GM12878 (cell line): ENCODE measurements around the gene DLAT. TPM values are rescaled to one million over a fixed set of nuclear protein-coding genes. Genes with fewer than 3 reads are reported as not detected.

ENCODE experiments used
- ATAC-seq: fragments of 200-7000 bp; cut with Tn5 transposase; 3 replicates; pipeline ENCODE4 v1.9.1; 2020; ENCODE audit warnings: mild to moderate bottlenecking, moderate library complexity
- BruUV-seq: library from RNA; stranded (reverse); fragments of 400-500 nt; replicated peaks from 2 replicates; lab custom pipeline; 2021; lab: Mats Ljungman, UMichigan
- CTCF ChIA-PET: fragments of 300-600 bp; sonication (Branson Sonifier 250); formaldehyde crosslinking; extraction: SDS; loops from one replicate; lab custom pipeline; 2021; ENCODE audit warnings: inconsistent platforms; lab: Yijun Ruan, JAX
- POLR2A ChIA-PET: fragments of 350-600 bp; formaldehyde crosslinking; extraction: SDS; loops from one replicate; lab custom pipeline; 2021; ENCODE audit warnings: inconsistent platforms; lab: Charles Lee
- RAD21 ChIA-PET: fragments of 300-600 bp; sonication (Branson Sonifier 250); formaldehyde crosslinking; loops from one replicate; lab custom pipeline; 2023; ENCODE audit warnings: antibody characterized with exemption; ENCODE audit not compliant: unreplicated experiment; lab: Charles Lee
- SMC1A ChIA-PET: fragments of 300-600 bp; sonication (Branson Sonifier 250); formaldehyde crosslinking; loops from one replicate; lab custom pipeline; 2023; ENCODE audit not compliant: unreplicated experiment, uncharacterized antibody; lab: Charles Lee
- DNase-seq: peaks from one replicate; pipeline ENCODE4 v3.0.0-alpha.2; 2011; ENCODE audit warnings: low read depth, low spot score
- FAIRE-seq: peaks from 3 replicates; lab custom pipeline; 2011; peaks lifted over from hg19 to GRCh38; lab: Jason Lieb, UNC
- H2AFZ ChIP-seq: 2 replicates; pipeline ENCODE4 v1.6.0; 2011; ENCODE audit warnings: low read depth, low read length, control low read depth; ENCODE audit not compliant: control insufficient read depth
- H3K27ac ChIP-seq: 2 replicates; pipeline ENCODE4 v1.5.1; 2011; ENCODE audit warnings: control low read depth; ENCODE audit not compliant: control insufficient read depth, insufficient read depth
- H3K27me3 ChIP-seq, 2 experiments: replicated peaks in 1 of 2; 2 replicates each; pipeline versions ENCODE4 v1.6.0 to v1.6.1; 2011; ENCODE audit warnings: low read length in 1 of 2; ENCODE audit not compliant: control insufficient read depth in 2 of 2, insufficient read depth in 2 of 2
- H3K36me3 ChIP-seq, 2 experiments: 2 replicates each; pipeline ENCODE4 v1.5.1; 2011; ENCODE audit warnings: low read length in 1 of 2; ENCODE audit not compliant: control insufficient read depth in 2 of 2, insufficient read depth in 2 of 2
- H3K4me1 ChIP-seq: 2 replicates; pipeline ENCODE4 v1.6.1; 2011; ENCODE audit warnings: mild to moderate bottlenecking, low read length, moderate library complexity, mixed read lengths; ENCODE audit not compliant: control insufficient read depth, insufficient read depth
- H3K4me2 ChIP-seq: 2 replicates; pipeline ENCODE4 v1.6.0; 2011; ENCODE audit warnings: control low read depth; ENCODE audit not compliant: control insufficient read depth, insufficient read depth
- H3K4me3 ChIP-seq: fragments of 200-600 bp; sonication (generic); 2 replicates; pipeline ENCODE4 v1.5.1; 2016
- H3K79me2 ChIP-seq: 2 replicates; pipeline ENCODE4 v1.6.0; 2011; ENCODE audit warnings: low read length; ENCODE audit not compliant: control insufficient read depth, insufficient read depth
- H3K9ac ChIP-seq: 2 replicates; pipeline ENCODE4 v1.8.0; 2011; ENCODE audit warnings: low read length, control low read depth, mixed read lengths; ENCODE audit not compliant: control insufficient read depth, insufficient read depth
- H3K9me3 ChIP-seq: replicated peaks from 3 replicates; pipeline ENCODE4 v1.5.1; 2011; ENCODE audit warnings: mild to moderate bottlenecking, low read length; ENCODE audit not compliant: control insufficient read depth, insufficient read depth
- H4K20me1 ChIP-seq: 2 replicates; pipeline ENCODE4 v1.6.0; 2011; ENCODE audit not compliant: control insufficient read depth, insufficient read depth
- BCL3 ChIP-seq: IDR thresholded peaks from 2 replicates; pipeline ENCODE4 v1.6.1; 2011; ENCODE audit warnings: borderline replicate concordance, low read depth, mild to moderate bottlenecking, moderate library complexity, low read length; ENCODE audit not compliant: insufficient read depth, poor library complexity, severe bottlenecking
- BHLHE40 ChIP-seq, 2 experiments: fragments of 450-650 bp in 1 of 2; IDR thresholded peaks; 2 replicates each; pipeline ENCODE4 v1.6.1; 2011 to 2017; ENCODE audit warnings: low read depth in 2 of 2, borderline replicate concordance in 1 of 2, improper control_type of control experiment in 1 of 2, low read length in 1 of 2, mild to moderate bottlenecking in 1 of 2
- EGR1 ChIP-seq, 2 experiments: IDR thresholded peaks; 1 replicate in 1 of 2; 2 replicates in 1 of 2; pipeline ENCODE4 v1.6.1; 2011 to 2012; ENCODE audit warnings: low read depth in 2 of 2, low read length in 2 of 2, borderline replicate concordance in 1 of 2, mild to moderate bottlenecking in 1 of 2, moderate library complexity in 1 of 2
- MTA3 ChIP-seq: IDR thresholded peaks from 2 replicates; pipeline ENCODE4 v1.6.1; 2012; ENCODE audit warnings: low read length, inconsistent platforms, borderline replicate concordance
- RAD51 ChIP-seq: fragments of 450-650 bp; IDR thresholded peaks from 2 replicates; pipeline ENCODE4 v1.6.1; 2016; ENCODE audit warnings: moderate library complexity, mild to moderate bottlenecking, inconsistent platforms
- SMARCA5 ChIP-seq: fragments of 450-650 bp; IDR thresholded peaks from 2 replicates; pipeline ENCODE4 v1.6.1; 2017; ENCODE audit warnings: mild to moderate bottlenecking
- TCF3 ChIP-seq: IDR thresholded peaks from 2 replicates; pipeline ENCODE4 v1.6.1; 2012; ENCODE audit warnings: low read depth, mild to moderate bottlenecking, low read length, borderline replicate concordance; ENCODE audit not compliant: insufficient read depth
- USF1 ChIP-seq: IDR thresholded peaks from 2 replicates; pipeline ENCODE4 v1.6.1; 2011; ENCODE audit warnings: borderline replicate concordance, low read depth, mild to moderate bottlenecking, moderate library complexity, mixed read lengths, low read length; ENCODE audit not compliant: insufficient read depth; ENCODE audit errors: extremely low read length
- WGBS: methylation state at CpG from one replicate; pipeline ENCODE4 v1.1.6; 2016; ENCODE audit warnings: low lambda C conversion rate; ENCODE audit not compliant: insufficient replicate concordance, insufficient coverage; ENCODE audit errors: missing lambda C conversion rate; 5-methylcytosine and 5-hydroxymethylcytosine counted together
- in situ Hi-C: fragments of 300-500 bp; cut with MboI; formaldehyde crosslinking; loops from 9 replicates; pipeline ENCODE4 v1.14.3; 2018; ENCODE audit warnings: mixed read lengths
- intact Hi-C: fragments of 100-400 bp; cut with micrococcal nuclease; formaldehyde crosslinking; loops from one replicate; pipeline ENCODE4 v1.14.2; 2022; ENCODE audit not compliant: unreplicated experiment
- polyA plus RNA-seq, 11 experiments: library from polyadenylated mRNA; depleted of rRNA in 4 of 11; unstranded in 6 of 11; stranded (reverse) in 5 of 11; fragments of >200 nt; fragmentation: Nextera tagmentation in 4 of 11; fragmentation: Illumina TruSeq in 1 of 11; extraction: Ambion mirVana in 4 of 11; extraction: Trizol in 1 of 11; gene quantifications; 1 replicate in 1 of 11; 2 replicates in 10 of 11; pipeline versions ENCODE4 v1.2.1 to v1.2.3, GENCODE V29; 2011 to 2016; ENCODE audit warnings: inconsistent platforms in 2 of 11, missing spikeins in 2 of 11, low read depth in 1 of 11
- total RNA-seq, 4 experiments: library from RNA; depleted of rRNA in 3 of 4; stranded (reverse); fragments of >200 nt in 3 of 4; fragmentation: Illumina TruSeq in 1 of 4; extraction: Trizol in 1 of 4; gene quantifications; 2 replicates each; pipeline versions ENCODE4 v1.2.1 to v1.2.3, GENCODE V29; 2013 to 2021
- TF ChIP-seq, protein P1 (sequence below): IDR thresholded peaks from 2 replicates; pipeline ENCODE4 v1.6.1; 2011; ENCODE audit warnings: low read depth, mild to moderate bottlenecking, low read length, moderate library complexity, borderline replicate concordance; ENCODE audit errors: extremely low read depth

DLAT gene
- total and polyA plus RNA-seq, 10 of the 15 experiments (the other 5 are each of a cell fraction or from before 2014, with no cell fraction given), result 16.5 to 79.9 (median 43.8) TPM

DNA sequence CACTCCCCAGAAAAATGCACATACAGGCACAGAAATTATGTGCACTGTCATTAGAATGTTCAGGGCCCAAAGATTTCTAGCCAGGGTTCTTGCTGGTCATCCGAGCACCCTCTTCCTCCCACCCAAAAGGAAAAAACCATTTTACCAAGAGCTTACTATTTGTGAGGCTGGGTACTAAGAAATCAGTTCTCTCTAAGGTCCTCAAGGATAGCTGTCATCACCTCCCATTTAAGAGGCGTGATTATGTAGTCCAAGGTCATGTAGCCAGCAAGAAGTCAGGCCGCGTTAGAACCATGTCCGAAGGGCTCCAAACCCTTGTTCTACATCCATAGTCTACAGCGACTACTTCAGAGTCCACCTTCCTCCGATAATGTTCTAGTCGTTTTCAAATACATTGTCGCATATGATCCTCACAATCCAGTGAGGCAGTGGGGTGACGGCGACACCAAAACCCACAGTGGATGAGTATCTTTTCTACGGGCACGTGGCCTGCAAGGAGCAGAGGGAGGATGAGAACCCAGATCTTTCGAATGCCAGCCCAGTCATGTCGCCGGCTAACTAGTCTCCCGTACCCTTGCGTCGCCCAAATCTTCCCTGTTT, 60.7 kb downstream of the DLAT start:
- in situ Hi-C loops, result loop anchor here (5.0 kb wide), 1 partner anchor 209 kb away; the partner anchor contains the start of genes CFAP68 and FDXACB1
- Histone ChIP-seq H3K36me3 (peaks cover 3 to 19% of the 10 kb centered on the region in 2 experiments), H3K4me3 (peak overlapping the region; percentile 98), H3K4me1 (peaks cover 3% of the 10 kb centered on the region; the same call in 1 of the 2 replicates), H3K27me3 (no peaks in the 10 kb centered on the region), H3K27ac (peak overlapping the region; percentile 61), H3K4me2 (peak overlapping the region; percentile 83), H4K20me1 (no peaks in the 10 kb centered on the region), H2AFZ (peak overlapping the region; percentile 69), H3K9me3 (no peaks in the 10 kb centered on the region), H3K79me2 (peaks cover 43% of the 10 kb centered on the region), H3K9ac (peak overlapping the region; percentile 82)
- FAIRE-seq (no peak), DNase-seq (no peak), ATAC-seq (peak; percentile 67)
- CTCF ChIA-PET, result interaction anchor here (0.6 to 2.5 kb wide), 7 partner anchors 9 to 159 kb away, joined by 3 to 12 read pairs (median 4); no protein-coding TSS in a partner anchor
- intact Hi-C loops, result loop anchor here (1.0 to 5.0 kb wide), 4 partner anchors 12 to 209 kb away; partner anchors contain the start of genes CFAP68, FDXACB1, NKAPD1 and PIH1D2
- POLR2A ChIA-PET, result interaction anchor here (0.5 to 1.7 kb wide), 4 partner anchors 12 to 159 kb away, joined by 3 to 9 read pairs (median 4); partner anchors contain the start of genes NKAPD1 and PIH1D2
- WGBS, result under 1% methylated on average over 19 of the region's 19 CpGs
- TF ChIP-seq EGR1 (IDR thresholded peaks at IDR 0.05; ENCODE audit: borderline replicate concordance in 1 of 2, low read depth in 2 of 2, low read length in 2 of 2) (no peak), USF1 (peak; percentile 75), BHLHE40 (IDR thresholded peaks at IDR 0.05; ENCODE audit: borderline replicate concordance in 1 of 2, low read depth in 2 of 2, low read length in 1 of 2) (peak in 1 of 2 experiments; percentile 22; a peak in 1 of 4 replicates), MTA3 (peak; percentile 64; the same call in 1 of the 2 replicates), SMARCA5 (no peak), BCL3 (peak; percentile 45), RAD51 (peak; percentile 68; the same call in 1 of the 2 replicates), TCF3 (0 out of 2 replicates have a peak, but pooled peaks have one; percentile 3)
- TF ChIP-seq, protein P1, sequence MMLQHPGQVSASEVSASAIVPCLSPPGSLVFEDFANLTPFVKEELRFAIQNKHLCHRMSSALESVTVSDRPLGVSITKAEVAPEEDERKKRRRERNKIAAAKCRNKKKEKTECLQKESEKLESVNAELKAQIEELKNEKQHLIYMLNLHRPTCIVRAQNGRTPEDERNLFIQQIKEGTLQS, result peak; percentile 40; the same call in 1 of the 2 replicates
- TSS peak; percentile 89 for BruUV-seq
- RAD21 ChIA-PET, result interaction anchor here (1.0 to 1.9 kb wide), 4 partner anchors 9 to 159 kb away, joined by 3 to 4 read pairs (median 4); no protein-coding TSS in a partner anchor
- SMC1A ChIA-PET, result interaction anchor here (0.7 to 1.4 kb wide), 4 partner anchors 11 to 150 kb away, joined by 3 to 4 read pairs (median 3); partner anchors contain the start of gene PIH1D2
